ENCODE measurements around the gene MAT2A.
"Not testable (repeated sequence)": the region's sequence is repeated elsewhere in the genome, so short reads cannot be mapped to it uniquely, and the experiment has no call there.

MAT2A gene

DNA sequence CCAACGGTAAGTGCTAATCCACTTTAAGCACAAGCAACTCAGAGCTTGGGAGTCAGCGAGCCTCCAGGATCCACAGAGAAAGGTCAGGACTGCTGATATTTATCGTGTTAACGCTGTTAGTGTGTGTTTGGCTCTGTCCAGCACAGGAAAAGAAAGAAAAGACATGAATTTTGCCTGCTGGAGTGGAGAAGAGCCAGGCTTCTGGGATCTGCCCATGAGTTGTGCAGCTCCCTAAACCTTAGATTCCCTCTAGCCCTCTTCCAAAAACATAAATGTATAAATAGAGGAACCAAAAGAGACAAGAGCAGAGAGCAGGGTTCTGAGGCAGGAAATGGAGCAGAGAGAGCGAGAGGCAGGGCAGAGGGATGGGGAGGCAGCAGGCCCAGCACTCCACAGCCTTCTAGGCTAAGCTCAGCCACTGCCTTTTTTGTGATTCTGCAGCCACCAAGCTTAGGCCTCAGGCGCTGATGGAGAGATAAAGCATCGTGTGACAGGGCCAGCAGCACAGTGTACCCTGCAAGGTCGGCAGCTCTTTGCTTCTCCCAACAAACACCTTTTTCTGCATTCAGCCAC is 14.5 kb upstream of the MAT2A start:
- no peak for DNase-seq

DNA sequence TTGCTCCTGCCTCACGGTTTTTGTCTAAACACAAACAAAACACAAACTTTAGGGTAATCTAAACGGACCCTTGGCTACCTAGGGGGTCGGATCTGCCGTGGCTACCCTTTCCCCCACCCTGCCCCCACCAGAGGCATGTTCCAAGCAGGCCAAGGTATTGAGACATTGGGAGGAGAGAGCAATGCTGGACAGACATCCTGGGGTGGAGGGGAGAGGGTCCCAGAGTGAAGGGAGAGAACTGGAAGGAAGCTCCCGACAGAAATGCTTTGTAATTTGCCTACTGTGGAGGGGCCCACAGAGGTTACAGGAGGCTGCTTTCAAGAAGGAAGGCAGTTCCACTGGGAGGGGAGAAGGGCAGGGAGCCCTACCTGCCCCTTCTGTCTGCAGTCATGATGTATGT is 13.9 kb upstream of the MAT2A start:
- no peak for DNase-seq

- no peak for DNase-seq
Measured at GRCh38 chr2:85525567-85525966, 13.4 kb upstream of the MAT2A start.

DNA sequence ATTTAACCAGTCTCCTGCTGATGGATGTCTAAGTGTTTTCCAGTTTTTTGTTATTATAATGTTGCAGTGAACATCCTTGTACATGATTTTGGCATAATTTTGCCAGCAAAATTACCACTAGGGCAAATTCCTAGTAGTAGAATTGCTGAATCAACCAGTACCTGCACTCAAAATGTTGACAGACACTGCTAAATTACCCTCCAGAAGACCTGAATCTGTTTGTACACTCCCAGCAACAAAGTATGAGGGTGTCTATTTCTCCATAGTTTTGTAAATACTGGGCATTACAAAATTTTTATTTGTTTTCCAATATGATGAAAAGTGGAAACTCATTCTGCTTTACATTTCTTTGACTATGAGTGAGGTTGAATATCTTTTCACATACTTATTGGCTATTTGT is 11.2 kb upstream of the MAT2A start:
- no peak for DNase-seq

GRCh38 chr2:85528355-85528754 is 10.6 kb upstream of the MAT2A start:
- no peak for DNase-seq

GRCh38 chr2:85529809-85530208 is 9.2 kb upstream of the MAT2A start:
- DNase-seq = no peak

DNA sequence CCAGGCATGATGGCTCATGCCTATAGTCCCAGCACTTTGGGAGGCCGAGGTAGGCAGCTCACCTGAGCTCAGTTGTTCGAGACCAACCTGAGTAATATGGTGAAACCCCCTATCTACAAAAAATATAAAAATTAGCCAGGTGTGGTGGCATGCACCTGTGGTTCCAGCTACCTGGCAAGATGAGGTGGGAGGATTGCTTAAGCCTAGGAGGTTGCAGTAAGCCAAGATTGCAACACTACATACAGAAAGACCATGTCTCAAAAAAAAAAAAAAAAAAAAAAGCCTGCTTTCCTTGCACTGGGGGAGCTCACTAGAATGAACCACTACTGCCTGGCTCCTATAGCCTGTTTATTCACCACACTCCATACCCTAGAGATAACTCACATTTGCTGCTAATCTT is 7.4 kb upstream of the MAT2A start:
- no peak for DNase-seq

DNA sequence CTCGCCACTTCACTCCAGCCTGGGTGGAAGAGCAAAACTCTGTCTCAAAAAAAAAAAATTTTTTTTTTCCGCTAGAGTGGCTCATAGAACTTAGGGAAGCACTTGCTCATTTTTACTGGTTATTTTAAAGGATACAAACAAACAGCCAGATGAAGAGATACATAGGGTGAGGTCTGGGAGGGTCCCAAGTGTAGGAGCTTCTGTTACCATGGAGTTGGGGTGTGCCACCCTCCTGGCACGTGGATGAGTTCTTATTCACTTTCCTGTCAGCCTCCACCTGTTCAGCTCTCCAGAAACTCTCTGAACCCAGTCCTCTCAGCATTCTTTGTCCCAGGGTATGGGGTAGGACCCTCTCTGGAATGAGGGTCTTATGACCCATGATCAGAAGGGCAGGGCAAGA is 4.9 kb upstream of the MAT2A start:
- DNase-seq = no peak

GRCh38 chr2:85534881-85535280 is 4.1 kb upstream of the MAT2A start:
- DNase-seq = no peak

- DNase-seq = no peak
Measured at GRCh38 chr2:85536479-85536878, 2.5 kb upstream of the MAT2A start.

DNA sequence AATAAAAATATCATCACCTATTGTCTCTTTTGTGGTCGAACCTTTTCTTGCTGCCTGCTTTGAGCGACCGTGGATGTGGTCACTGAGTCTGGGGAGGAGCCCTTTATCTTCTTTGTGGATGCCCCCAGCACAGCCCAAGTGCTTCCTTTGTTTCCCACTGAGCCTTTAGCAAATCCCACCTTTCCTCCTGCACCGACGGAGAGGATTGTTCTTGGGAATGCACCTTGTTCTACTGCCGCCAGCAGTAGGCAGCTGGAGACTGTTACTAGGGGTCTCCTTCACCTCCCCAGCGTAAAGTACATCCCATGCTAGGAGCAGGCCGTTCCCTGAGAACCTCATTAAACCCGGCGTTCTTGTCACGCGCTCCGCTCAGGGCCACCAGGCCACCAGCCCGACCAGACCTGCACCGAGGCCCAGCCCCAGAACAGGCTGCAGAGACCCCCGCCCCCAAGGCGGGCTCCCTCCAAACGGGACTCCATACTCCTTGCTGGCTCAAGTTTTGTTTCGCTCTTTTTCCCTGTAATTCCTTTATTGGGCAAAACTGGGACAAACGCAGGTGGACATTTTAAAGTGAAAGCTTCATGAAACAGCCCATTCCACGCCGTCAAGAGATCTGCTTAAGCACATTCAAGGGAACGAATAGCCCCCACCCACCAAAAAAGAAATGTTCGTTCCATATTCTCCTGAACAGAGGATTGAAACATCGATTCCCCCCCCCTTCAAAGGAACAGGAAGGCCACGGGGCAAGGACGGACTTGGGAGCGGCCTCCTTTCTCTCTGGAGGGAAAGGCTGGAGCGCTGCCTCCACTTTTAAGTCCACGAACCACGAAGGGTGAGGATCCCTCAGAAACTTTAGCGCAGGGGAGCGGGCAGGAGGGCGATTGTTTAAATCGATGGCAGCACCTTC is 1.1 kb upstream of the MAT2A start:
- peak; percentile 64 for DNase-seq

DNA sequence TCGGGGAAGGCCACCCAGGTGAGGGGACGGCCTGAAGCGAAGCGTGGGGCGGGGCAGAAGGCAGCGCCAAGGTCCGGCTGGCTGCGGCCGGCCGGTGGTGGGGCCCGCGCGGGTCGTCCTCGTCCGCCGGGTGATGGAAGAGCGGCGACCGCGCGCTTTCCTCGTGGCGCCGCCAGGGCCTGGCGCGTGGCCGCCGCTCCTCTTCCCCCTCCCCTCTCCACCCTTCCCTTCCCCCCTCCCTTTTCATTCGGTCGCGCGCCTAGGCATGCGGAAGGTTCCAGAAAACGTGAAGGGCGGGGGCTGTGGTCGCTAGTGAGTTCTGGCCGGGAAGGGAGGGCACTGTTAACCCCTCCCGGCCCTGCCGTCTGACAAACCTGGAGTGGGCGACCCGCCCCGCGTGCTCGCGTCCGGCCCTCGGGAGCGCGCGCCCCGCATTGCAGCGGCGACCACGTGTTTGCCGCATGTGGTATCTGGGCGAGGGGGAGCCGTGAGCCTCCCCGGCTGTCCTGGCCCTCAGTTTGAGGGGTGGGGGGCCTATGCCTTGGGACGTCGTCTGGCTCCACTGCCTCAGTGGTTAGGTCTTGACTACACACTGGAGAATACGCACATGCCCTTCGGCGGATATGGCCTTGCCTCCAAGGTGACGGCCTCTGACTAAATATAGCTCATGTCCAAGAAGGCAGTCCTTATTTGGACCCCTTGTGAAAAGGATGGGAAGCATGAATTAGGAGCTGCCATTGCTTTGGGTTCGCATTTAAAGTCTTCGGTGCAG is 579 bp downstream of the MAT2A start:
- peak; percentile 84 for DNase-seq

DNA sequence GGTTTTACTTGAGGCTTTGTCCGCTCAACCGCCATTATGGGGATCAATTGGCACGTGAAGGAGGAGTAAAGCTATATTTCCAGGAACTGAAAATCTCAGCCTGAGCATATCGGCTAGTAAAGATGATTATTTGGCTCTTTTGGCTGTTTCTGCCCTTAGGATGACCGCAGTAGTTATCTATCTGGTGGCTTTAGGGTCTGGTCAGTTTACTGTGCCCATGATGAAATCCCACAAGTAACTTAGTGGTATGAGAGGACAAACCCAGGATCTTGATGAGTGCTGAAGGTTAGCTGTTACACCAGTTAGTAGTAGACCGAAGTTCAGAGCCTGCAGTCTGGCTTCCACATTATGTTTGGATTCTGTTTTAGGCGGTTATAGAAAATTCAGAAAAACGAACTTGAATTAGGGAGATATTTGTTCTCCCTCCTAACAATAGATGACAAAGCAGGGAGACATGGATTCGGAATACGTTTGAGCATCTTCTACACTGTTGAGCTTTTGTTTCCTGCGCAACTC is 1.2 kb downstream of the MAT2A start:
- DNase-seq = no peak

DNA sequence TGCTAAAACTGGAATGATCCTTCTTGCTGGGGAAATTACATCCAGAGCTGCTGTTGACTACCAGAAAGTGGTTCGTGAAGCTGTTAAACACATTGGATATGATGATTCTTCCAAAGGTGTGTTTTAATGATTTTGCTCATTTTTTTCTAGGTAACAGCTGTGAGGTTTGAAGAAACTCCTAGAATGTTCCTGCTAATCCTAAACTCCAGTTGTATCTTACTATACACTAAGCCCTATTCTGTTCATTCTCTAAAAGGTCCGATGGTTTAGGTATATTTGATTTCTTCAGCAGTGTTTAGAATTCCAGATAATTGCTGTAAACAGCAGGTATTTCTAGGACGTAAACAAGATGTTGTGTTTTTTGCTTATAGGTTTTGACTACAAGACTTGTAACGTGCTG is 2.3 kb downstream of the MAT2A start:
- no peak for DNase-seq

- DNase-seq = no peak
Measured at GRCh38 chr2:85541753-85542457, 2.9 kb downstream of the MAT2A start.

DNA sequence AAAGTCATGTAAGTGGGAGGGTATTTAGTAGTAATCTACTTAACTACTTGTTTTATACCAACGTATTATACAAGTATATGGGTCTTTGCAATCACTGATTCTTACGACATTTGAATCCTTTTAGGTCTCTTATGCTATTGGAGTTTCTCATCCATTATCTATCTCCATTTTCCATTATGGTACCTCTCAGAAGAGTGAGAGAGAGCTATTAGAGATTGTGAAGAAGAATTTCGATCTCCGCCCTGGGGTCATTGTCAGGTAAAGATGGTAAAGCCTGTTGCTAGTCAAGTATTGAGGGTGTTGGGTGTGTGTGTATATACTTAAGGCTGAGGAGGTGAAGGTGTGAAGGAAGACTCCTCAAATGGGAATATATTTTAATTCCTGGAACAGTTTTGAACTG is 3.8 kb downstream of the MAT2A start:
- no peak for DNase-seq

- not testable (repeated sequence) for DNase-seq
Measured at GRCh38 chr2:85544254-85544691, 5.3 kb downstream of the MAT2A start.

DNA sequence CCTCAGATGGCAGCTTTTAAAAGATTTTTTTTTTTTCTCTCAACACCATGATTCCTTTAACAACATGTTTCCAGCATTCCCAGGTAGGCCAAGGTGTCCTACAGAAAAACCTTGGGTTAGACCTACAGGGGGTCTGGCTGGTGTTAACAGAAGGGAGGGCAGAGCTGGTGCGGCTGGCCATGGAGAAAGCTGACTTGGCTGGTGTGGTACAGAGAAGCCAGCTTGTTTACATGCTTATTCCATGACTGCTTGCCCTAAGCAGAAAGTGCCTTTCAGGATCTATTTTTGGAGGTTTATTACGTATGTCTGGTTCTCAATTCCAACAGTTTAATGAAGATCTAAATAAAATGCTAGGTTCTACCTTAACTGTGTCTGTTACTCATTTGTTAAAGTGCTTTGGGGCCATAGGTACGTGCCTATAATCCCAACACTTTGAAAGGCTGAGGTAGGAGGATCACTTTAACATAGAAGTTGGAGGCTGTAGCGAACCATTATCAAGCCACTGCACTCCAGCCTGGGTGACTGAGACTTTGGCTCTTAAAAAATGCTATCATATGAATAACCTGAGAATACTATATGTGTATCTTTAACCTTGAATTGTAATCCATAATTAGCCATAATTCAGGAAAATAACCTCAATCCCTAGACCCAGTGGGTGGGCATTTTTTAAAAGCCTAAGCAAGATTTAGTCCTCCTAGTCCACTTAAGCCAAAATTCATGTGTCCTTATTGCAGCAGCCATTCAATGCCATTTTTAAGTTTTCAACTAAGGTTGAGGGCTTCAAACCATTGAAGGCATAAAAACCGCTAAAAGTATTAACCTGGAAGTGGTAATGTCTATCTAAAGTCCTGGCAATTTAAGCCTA is 6.2 kb downstream of the MAT2A start:
- not testable (repeated sequence) for DNase-seq

DNA sequence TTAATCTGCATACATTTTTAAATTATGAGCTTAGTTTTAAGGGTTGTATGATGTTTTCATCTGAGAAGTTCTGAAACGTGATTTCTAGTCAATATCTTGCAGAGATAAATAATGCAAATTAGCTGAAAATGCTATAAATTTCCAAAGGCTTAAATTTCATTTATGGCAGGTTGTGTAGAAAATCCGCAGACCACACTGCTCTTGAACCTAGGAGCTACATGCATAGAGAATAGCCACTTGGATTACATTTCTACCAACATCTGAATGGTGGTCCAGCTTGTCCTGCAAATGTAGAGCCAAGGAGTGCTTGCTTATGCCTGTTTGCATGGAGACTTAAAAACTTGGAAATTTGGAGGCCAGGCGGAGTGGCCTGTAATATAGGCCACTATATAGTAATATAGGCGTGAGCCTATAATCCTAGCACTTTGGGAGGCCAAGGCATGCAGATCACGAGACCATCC is 6.8 kb downstream of the MAT2A start:
- DNase-seq = peak; percentile 22

DNA sequence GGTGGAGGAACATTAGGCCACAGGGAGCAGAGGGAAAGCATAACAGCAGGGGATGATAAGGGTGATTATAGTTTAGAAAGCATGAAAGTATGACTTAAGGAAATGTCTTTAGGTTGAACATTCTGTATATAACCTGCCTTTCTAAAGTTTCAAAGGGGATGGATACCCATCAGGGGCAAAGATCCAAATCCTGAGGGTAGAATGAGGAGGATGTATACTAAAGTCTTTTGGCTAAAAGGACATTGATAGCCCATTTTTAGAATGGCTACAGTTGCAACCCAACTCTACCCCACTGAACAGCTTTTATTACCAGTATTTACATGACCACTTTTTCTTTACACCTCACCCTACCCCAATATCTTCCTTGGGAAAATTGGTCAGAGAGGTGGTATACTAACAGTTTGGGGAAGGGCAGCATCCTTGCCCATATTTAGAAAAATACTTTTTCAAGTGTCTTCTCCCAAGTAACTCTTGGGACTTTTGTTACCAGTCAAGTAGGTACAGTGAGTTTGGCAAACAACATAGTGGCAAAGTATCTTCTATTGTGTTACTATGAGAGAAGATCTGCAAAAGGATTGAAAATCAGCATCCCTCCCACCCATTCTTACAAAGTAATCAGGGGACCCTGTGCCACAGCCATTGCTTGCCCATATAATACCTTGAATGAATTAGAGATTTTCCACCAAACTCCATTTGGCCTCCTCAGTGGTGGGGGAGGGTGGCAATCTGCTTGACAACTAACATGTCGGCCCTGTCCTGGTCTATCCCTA is 8.3 kb downstream of the MAT2A start:
- DNase-seq = peak; percentile 46

All from stimulated activated CD4-positive, alpha-beta T cell treated with anti-CD3 and anti-CD28 coated beads, Interleukin-15, amount 100 ng/mL, for 24 hours (primary cell).